ENCODE results near the gene ENDOV.

ENDOV gene

GRCh38 chr17:80393961-80394360, 21.0 kb upstream of the ENDOV start:
- Histone ChIP-seq H3K36me3 (replicated peaks; ENCODE audit: low read depth, low read length) (peaks cover 62% of the 10 kb centered on the region), H3K79me2 (ENCODE audit: low read length) (no peaks in the 10 kb centered on the region; the same call in 1 of the 2 replicates)
- TF ChIP-seq, protein P1, sequence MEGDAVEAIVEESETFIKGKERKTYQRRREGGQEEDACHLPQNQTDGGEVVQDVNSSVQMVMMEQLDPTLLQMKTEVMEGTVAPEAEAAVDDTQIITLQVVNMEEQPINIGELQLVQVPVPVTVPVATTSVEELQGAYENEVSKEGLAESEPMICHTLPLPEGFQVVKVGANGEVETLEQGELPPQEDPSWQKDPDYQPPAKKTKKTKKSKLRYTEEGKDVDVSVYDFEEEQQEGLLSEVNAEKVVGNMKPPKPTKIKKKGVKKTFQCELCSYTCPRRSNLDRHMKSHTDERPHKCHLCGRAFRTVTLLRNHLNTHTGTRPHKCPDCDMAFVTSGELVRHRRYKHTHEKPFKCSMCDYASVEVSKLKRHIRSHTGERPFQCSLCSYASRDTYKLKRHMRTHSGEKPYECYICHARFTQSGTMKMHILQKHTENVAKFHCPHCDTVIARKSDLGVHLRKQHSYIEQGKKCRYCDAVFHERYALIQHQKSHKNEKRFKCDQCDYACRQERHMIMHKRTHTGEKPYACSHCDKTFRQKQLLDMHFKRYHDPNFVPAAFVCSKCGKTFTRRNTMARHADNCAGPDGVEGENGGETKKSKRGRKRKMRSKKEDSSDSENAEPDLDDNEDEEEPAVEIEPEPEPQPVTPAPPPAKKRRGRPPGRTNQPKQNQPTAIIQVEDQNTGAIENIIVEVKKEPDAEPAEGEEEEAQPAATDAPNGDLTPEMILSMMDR (IDR thresholded peaks at IDR 0.05; ENCODE audit: low read depth, low read length) = no peak
- TF ChIP-seq EZH2phosphoT487 (IDR thresholded peaks at IDR 0.05; ENCODE audit: low read depth) = no peak

GRCh38 chr17:80394629-80395216, 20.2 kb upstream of the ENDOV start:
- Histone ChIP-seq H3K4me2 (ENCODE audit: low read length) (no peak overlapping the region), H3K4me3 (ENCODE audit: low read length) (no peak overlapping the region), H3K4me1 (ENCODE audit: low read length) (peaks cover 28% of the 10 kb centered on the region), H3K79me2 (ENCODE audit: low read length) (no peaks in the 10 kb centered on the region; the same call in 1 of the 2 replicates), H3K9ac (ENCODE audit: low read length) (no peak overlapping the region), H3K36me3 (replicated peaks; ENCODE audit: low read depth, low read length) (peaks cover 54% of the 10 kb centered on the region), H2AFZ (ENCODE audit: low read depth, low read length) (no peak overlapping the region), H4K20me1 (ENCODE audit: insufficient read depth, low read length) (peaks cover 7% of the 10 kb centered on the region; the same call in 1 of the 2 replicates), H3K27ac (ENCODE audit: low read length) (no peak overlapping the region), H3K27me3 (ENCODE audit: low read depth, low read length) (no peaks in the 10 kb centered on the region), H3K9me3 (ENCODE audit: insufficient read depth, low read length) (no peaks in the 10 kb centered on the region)
- TF ChIP-seq EZH2phosphoT487 (IDR thresholded peaks at IDR 0.05; ENCODE audit: low read depth) = no peak
- TF ChIP-seq, protein P1 (IDR thresholded peaks at IDR 0.05; ENCODE audit: low read depth, low read length) = no peak

More at GRCh38 chr17:80393961-80394360, 21.0 kb upstream of the ENDOV start:
- Histone ChIP-seq H3K27me3 (ENCODE audit: low read depth, low read length) (no peaks in the 10 kb centered on the region), H3K4me2 (ENCODE audit: low read length) (no peak overlapping the region), H3K4me1 (ENCODE audit: low read length) (peaks cover 28% of the 10 kb centered on the region), H3K9me3 (ENCODE audit: insufficient read depth, low read length) (no peaks in the 10 kb centered on the region), H4K20me1 (ENCODE audit: insufficient read depth, low read length) (peaks cover 7% of the 10 kb centered on the region), H3K9ac (ENCODE audit: low read length) (no peak overlapping the region), H2AFZ (ENCODE audit: low read depth, low read length) (no peak overlapping the region), H3K27ac (ENCODE audit: low read length) (peak overlapping the region; percentile 48), H3K4me3 (ENCODE audit: low read length) (no peak overlapping the region)

DNA sequence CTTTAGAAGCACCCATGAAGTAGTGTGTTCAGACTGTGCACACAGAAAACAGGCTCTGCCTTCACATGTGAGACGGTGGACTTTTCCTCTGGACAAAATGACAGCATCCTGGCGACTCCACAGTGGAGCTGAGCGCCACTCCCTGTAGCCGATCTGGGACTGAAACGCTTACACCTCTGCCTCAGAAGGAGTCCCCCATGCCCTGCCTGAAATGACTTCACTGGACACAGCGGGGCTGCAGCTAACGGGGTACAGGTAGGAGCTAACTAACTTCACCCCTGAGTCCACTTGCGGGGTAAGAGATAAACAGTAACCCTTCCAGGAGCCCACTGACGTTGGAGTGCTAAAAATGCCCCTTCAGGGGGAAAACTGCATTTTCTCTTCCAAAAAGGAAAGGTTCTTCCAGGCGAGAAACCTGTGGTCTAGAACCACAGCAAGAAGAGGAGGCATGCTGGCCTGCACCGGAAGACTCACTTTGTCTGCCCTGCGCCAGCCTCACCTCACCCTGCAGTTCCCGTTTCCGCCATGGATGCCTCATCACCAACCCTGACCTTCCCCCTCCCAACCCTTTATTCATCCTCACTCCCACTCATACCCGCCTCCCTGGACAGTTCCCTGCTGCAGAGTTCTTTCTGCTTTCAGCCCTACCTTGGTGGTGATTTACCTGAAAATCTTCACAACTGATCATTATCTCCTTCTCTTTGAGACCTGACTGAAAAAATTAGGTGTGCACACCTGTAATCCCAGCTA, 19.4 kb upstream of the ENDOV start:
- H3K9me3 ChIP-seq (ENCODE audit: insufficient read depth, low read length) = no peaks in the 10 kb centered on the region
- peaks cover 7% of the 10 kb centered on the region; the same call in 1 of the 2 replicates for H4K20me1 ChIP-seq (ENCODE audit: insufficient read depth, low read length)
- H3K4me3 ChIP-seq (ENCODE audit: low read length) = no peak overlapping the region
- H3K79me2 ChIP-seq (ENCODE audit: low read length) = no peaks in the 10 kb centered on the region; the same call in 1 of the 2 replicates
- H2AFZ ChIP-seq (ENCODE audit: low read depth, low read length) = no peak overlapping the region
- H3K27ac ChIP-seq (ENCODE audit: low read length) = 0 out of 2 replicates have a peak overlapping the region, but pooled peaks have one; percentile 88
- peaks cover 28% of the 10 kb centered on the region for H3K4me1 ChIP-seq (ENCODE audit: low read length)
- no peak for TF ChIP-seq EZH2phosphoT487 (IDR thresholded peaks at IDR 0.05; ENCODE audit: low read depth)
- TF ChIP-seq, protein P1 (IDR thresholded peaks at IDR 0.05; ENCODE audit: low read depth, low read length) = no peak
- no peak overlapping the region for H3K4me2 ChIP-seq (ENCODE audit: low read length)
- H3K36me3 ChIP-seq (replicated peaks; ENCODE audit: low read depth, low read length) = peaks cover 49% of the 10 kb centered on the region
- H3K27me3 ChIP-seq (ENCODE audit: low read depth, low read length) = no peaks in the 10 kb centered on the region
- no peak overlapping the region for H3K9ac ChIP-seq (ENCODE audit: low read length)

Data from OCI-LY3 (cell line).